HAP-1 (cell line): ENCODE measurements around the gene AATK.

Experiments used
- DNase-seq, 2 experiments: peaks; one replicate each; pipeline ENCODE4 v3.0.0-alpha.2; 2016 to 2020; ENCODE audit warnings: low spot score in 2 of 2
- H3K27me3 ChIP-seq: fragments of 250-450 bp; sonication (Bioruptor Pico); 2 replicates; pipeline ENCODE4 v1.5.1; 2020; ENCODE audit warnings: low read depth, mild to moderate bottlenecking, moderate library complexity
- H3K36me3 ChIP-seq: fragments of 250-450 bp; sonication (Bioruptor Pico); replicated peaks from 2 replicates; pipeline ENCODE4 v1.5.1; 2020; ENCODE audit warnings: mild to moderate bottlenecking
- H3K4me1 ChIP-seq: fragments of 250-450 bp; sonication (Bioruptor Pico); 2 replicates; pipeline ENCODE4 v1.5.1; 2020; ENCODE audit warnings: mild to moderate bottlenecking
- H3K4me3 ChIP-seq: fragments of 250-450 bp; sonication (Bioruptor Pico); 2 replicates; pipeline ENCODE4 v1.5.1; 2020; ENCODE audit warnings: mild to moderate bottlenecking, moderate library complexity
- H3K9me3 ChIP-seq: fragments of 250-450 bp; sonication (Bioruptor Pico); 2 replicates; pipeline ENCODE4 v1.5.1; 2020; ENCODE audit warnings: mild to moderate bottlenecking, moderate library complexity
- in situ Hi-C: fragments of 300-500 bp; cut with MboI; formaldehyde crosslinking; loops from 3 replicates; pipeline ENCODE4 v1.14.3; 2020; ENCODE audit warnings: low sequenced_read_pairs, inconsistent platforms, mixed read lengths

Gene AATK

GRCh38 chr17:81183807-81184206, 17.8 kb upstream of the AATK start:
- Histone ChIP-seq H3K9me3 (no peaks in the 10 kb centered on the region), H3K36me3 (no peaks in the 10 kb centered on the region), H3K27me3 (no peaks in the 10 kb centered on the region; the same call in 1 of the 2 replicates), H3K4me1 (no peaks in the 10 kb centered on the region), H3K4me3 (no peak overlapping the region)
- in situ Hi-C loops, result no loop called here
- DNase-seq, result no peak

- Histone ChIP-seq H3K9me3 (no peaks in the 10 kb centered on the region), H3K4me1 (no peaks in the 10 kb centered on the region), H3K4me3 (no peak overlapping the region), H3K36me3 (no peaks in the 10 kb centered on the region), H3K27me3 (no peaks in the 10 kb centered on the region; the same call in 1 of the 2 replicates)
- DNase-seq, result no peak
- in situ Hi-C loops, result no loop called here
Measured at GRCh38 chr17:81183316-81183715, 17.3 kb upstream of the AATK start.

- no peaks in the 10 kb centered on the region for H3K4me1 ChIP-seq
- no peaks in the 10 kb centered on the region for H3K36me3 ChIP-seq
- H3K27me3 ChIP-seq, result no peaks in the 10 kb centered on the region; the same call in 1 of the 2 replicates
- H3K4me3 ChIP-seq, result no peak overlapping the region
- in situ Hi-C loops, result no loop called here
- H3K9me3 ChIP-seq, result no peaks in the 10 kb centered on the region
- DNase-seq, result no peak
Measured at GRCh38 chr17:81182596-81182995, 16.6 kb upstream of the AATK start.

DNA sequence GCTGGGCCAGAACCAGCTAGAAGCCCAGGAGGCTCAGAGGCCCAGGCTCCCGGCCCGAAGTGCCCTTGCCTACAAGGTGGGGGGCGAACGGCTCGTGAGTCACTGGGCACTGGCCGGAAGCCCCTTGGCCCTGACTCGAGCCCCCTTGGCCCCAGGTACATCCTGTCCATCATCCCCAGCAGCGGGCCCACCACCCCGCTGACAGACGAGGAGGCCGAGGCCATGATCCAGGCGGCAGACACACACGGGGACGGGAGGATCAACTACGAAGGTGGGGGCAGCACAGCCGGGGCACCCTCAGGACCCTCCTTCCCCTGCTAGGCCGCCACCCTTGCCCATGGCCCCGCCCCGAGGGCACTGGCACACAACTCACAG, 15.8 kb upstream of the AATK start:
- no peak overlapping the region for H3K4me3 ChIP-seq
- H3K27me3 ChIP-seq, result no peaks in the 10 kb centered on the region; the same call in 1 of the 2 replicates
- H3K4me1 ChIP-seq, result no peaks in the 10 kb centered on the region
- DNase-seq, result no peak
- H3K9me3 ChIP-seq, result no peaks in the 10 kb centered on the region
- in situ Hi-C loops, result no loop called here
- H3K36me3 ChIP-seq, result no peaks in the 10 kb centered on the region

GRCh38 chr17:81180836-81181810, 15.1 kb upstream of the AATK start:
- H3K4me1 ChIP-seq, result no peaks in the 10 kb centered on the region
- in situ Hi-C loops, result no loop called here

GRCh38 chr17:81179861-81180260, 13.8 kb upstream of the AATK start:
- no peaks in the 10 kb centered on the region; the same call in 1 of the 2 replicates for H3K9me3 ChIP-seq
- no peaks in the 10 kb centered on the region for H3K4me1 ChIP-seq
- no peaks in the 10 kb centered on the region; the same call in 1 of the 2 replicates for H3K27me3 ChIP-seq
- no peaks in the 10 kb centered on the region for H3K36me3 ChIP-seq
- no peak for DNase-seq
- in situ Hi-C loops, result no loop called here
- no peak overlapping the region for H3K4me3 ChIP-seq

More at GRCh38 chr17:81180836-81181810, 15.1 kb upstream of the AATK start:
- no peaks in the 10 kb centered on the region; the same call in 1 of the 2 replicates for H3K27me3 ChIP-seq
- H3K9me3 ChIP-seq, result no peaks in the 10 kb centered on the region
- H3K36me3 ChIP-seq, result no peaks in the 10 kb centered on the region
- DNase-seq, result no peak
- H3K4me3 ChIP-seq, result no peak overlapping the region

DNA sequence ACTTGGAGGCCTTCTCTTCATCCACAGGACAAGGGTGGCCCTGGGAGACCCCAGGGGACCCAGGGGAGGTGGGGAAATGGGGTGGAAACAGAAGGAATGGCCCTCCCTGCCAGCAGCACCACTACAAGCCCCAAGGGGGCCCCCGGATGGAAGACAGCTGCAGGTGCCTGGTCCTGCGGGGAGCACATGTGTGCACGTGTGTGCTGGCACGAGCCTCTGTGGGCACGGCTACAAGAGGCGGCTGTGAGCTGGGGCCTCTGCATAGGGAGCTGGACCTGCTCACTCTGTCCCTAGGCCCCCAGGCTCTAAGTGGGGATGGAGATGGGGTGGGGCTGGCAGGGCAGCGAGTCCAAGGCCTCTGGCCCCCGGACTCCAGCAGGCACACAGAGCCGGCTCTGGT, 13.2 kb upstream of the AATK start:
- Histone ChIP-seq H3K4me3 (no peak overlapping the region), H3K4me1 (no peaks in the 10 kb centered on the region), H3K27me3 (no peaks in the 10 kb centered on the region), H3K36me3 (no peaks in the 10 kb centered on the region), H3K9me3 (no peaks in the 10 kb centered on the region; the same call in 1 of the 2 replicates)
- no peak for DNase-seq
- in situ Hi-C loops, result no loop called here

DNA sequence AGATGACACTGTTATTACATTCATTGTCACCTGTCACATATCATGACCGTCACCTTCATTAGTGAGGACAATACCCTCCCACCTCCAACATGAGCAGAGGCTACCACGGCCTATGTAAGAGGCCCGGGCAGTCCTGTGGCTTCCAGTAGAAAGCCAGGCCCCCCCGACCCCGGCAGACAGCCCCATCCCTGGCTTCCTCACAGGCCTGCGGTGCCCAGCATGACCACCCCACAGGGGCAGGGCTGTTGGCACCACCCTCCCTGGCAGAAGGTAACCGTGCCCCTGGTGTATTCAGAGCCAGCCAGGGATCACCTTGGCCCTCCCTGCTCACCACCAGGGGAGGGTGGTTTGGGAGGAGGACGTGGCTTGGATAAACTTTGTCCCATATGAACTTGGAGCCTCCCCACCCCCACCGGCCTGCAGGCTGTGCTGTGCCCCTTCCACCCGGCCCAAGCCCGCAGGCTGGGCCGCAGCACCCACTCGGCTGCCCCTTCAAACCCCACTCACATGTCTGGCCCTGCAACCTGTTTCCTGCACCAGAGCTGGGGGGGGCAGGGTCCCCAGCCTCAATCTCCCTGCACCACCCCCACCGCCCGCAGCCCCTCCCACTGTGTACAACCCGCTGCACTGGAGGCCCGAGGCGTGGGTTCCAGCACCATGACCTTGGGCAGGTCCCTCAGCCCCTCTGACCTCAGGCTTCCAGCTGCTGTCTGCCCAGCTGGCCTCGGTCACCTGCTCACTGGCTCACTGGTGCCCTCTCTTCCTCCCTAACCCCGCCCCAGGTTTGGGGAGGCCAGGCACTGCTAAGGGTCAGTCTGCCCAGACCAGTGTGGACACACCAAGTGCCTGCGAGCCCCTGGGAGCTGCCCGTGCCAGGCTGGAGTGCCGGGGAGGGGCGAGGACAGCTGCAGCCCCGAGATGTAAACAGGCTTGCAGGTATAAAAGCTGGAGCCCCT, 12.4 kb upstream of the AATK start:
- in situ Hi-C loops, result no loop called here
- no peak overlapping the region for H3K4me3 ChIP-seq
- no peak for DNase-seq
- H3K36me3 ChIP-seq, result no peaks in the 10 kb centered on the region
- no peaks in the 10 kb centered on the region for H3K4me1 ChIP-seq
- no peaks in the 10 kb centered on the region for H3K27me3 ChIP-seq
- H3K9me3 ChIP-seq, result no peaks in the 10 kb centered on the region; the same call in 1 of the 2 replicates

GRCh38 chr17:81176666-81177065, 10.6 kb upstream of the AATK start:
- H3K9me3 ChIP-seq, result no peaks in the 10 kb centered on the region; the same call in 1 of the 2 replicates
- no peaks in the 10 kb centered on the region for H3K27me3 ChIP-seq
- in situ Hi-C loops, result no loop called here
- no peak overlapping the region for H3K4me3 ChIP-seq
- DNase-seq, result no peak
- no peaks in the 10 kb centered on the region for H3K36me3 ChIP-seq
- H3K4me1 ChIP-seq, result no peaks in the 10 kb centered on the region

DNA sequence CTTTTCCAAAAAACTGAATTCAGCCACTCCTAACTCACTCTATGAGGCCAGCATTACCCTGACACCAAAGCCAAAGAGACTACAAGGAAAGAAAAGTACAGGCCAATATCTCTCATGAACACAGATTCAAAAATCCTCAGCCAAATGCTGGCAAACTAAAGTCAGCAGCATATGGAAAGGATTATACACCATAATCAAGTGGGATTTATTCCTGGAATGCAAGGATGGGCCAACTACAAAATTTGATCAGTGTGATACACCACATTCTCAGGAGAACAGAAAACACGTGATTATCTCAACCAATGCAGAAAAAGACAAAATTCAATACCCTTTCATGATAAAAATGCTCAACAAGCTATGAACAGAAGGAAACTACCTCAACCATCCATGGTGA, 7.7 kb upstream of the AATK start:
- Histone ChIP-seq H3K36me3 (no peaks in the 10 kb centered on the region), H3K27me3 (no peaks in the 10 kb centered on the region), H3K9me3 (no peaks in the 10 kb centered on the region; the same call in 1 of the 2 replicates), H3K4me1 (no peaks in the 10 kb centered on the region), H3K4me3 (no peak overlapping the region)
- in situ Hi-C loops, result no loop called here
- no peak for DNase-seq

DNA sequence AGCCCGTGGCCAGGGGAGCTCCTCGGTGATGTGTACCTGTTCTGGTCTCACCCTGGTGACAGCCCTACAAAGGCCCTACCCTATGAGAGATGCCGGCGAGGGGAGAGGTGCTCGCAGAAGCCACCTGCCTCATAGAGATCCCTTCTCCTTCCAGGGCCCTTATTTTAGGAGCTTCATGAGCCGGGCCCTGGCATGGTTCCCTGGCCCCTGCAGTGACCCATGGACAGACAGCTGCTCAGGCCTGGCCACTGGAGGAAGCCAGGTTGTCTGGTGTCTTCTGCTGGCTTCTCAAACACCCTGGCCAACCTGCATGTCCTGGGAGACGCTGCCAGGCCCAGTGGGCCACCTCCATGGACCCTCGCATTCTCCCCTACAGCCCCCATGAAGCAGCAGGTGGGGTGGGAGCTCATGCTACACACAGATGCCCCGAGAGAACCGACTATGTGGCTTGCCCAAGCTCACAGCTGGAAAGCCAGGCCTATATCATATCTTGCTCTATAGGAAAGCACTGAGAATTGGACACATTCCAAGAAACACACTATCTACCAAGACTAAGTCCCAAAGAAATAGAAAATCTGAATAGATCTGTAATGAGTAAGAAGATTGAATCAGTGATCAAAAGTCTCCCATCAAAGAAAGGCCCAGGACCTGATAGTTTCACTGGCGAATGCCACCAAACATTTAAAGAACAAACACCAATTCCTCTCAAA, 7.2 kb upstream of the AATK start:
- no peak for DNase-seq
- no peaks in the 10 kb centered on the region for H3K36me3 ChIP-seq
- no peaks in the 10 kb centered on the region; the same call in 1 of the 2 replicates for H3K9me3 ChIP-seq
- H3K4me1 ChIP-seq, result no peaks in the 10 kb centered on the region
- H3K27me3 ChIP-seq, result no peaks in the 10 kb centered on the region
- in situ Hi-C loops, result no loop called here
- no peak overlapping the region for H3K4me3 ChIP-seq

DNA sequence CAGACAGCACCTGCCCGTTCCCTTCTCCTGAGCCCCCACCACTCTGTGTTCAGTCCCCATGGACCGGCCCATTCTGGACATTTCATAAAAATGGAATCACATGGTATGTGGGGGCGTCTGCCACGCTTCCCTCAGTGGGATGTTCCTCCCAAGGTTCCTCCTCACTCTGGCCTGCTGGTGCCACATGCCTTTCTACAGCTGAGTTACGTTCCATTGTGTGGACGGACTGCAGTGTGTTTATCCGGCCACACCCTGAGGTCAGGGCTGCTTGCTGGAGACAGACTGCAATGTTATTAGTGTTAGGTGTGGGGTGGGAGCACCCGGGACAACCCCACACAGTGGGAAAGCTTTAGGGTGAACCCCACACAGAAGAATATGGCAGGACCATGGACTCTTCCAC, 5.9 kb upstream of the AATK start:
- in situ Hi-C loops, result no loop called here
- H3K4me3 ChIP-seq, result no peak overlapping the region
- no peaks in the 10 kb centered on the region for H3K27me3 ChIP-seq
- H3K36me3 ChIP-seq, result no peaks in the 10 kb centered on the region
- no peaks in the 10 kb centered on the region for H3K4me1 ChIP-seq
- H3K9me3 ChIP-seq, result no peaks in the 10 kb centered on the region; the same call in 1 of the 2 replicates
- no peak for DNase-seq
